HS-5 (cell line): ENCODE data around the gene SLC43A1.

Source experiments
- DNase-seq: peaks from one replicate; pipeline ENCODE4 v3.0.0-alpha.2; 2012; ENCODE audit warnings: low read depth

The SLC43A1 gene

DNA sequence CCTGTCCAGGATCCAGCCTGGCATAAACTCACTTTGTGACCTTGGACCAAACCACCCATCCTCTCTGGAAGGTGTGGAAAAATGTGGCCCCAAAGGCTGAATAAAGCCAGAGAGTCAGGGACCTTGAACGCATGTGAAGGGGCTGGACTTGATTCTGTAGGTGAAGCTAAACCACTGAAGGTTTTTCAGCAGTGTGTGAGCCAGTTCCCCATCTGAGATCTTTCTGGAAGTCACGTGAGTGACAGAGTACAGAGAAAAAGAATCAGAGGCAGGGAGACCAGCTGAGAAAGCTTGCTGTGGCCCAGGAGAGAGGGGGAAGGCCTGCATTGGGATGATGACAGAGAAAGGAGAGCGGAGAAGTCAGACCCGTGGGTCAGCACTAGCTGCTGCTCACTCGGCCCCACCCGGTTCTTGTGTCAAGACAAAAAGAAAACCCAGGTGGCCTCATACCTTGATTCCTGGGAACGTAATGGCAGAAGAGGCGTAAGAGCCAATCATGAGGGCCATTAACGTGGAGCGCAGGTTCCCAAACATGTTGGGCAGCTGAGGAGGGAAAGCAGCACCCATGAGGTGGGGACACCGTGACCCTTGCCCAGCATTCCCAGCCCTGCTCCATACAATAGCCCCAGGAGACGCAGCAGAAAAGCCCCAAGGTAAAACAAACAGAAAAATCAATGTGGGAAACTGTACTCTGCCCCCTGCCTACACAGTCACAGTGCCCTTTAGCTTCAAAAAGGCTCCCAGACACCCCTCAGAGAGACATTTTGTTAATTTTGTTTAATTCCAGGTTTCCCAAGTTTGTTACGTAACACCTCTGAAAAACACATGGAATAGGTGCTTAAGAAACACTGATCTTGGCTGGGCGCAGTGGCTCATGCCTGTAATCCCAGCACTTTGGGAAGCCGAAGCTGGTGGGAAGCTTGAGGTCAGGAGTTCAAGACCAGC, 17.9 kb downstream of the SLC43A1 start:
- no peak for DNase-seq

DNA sequence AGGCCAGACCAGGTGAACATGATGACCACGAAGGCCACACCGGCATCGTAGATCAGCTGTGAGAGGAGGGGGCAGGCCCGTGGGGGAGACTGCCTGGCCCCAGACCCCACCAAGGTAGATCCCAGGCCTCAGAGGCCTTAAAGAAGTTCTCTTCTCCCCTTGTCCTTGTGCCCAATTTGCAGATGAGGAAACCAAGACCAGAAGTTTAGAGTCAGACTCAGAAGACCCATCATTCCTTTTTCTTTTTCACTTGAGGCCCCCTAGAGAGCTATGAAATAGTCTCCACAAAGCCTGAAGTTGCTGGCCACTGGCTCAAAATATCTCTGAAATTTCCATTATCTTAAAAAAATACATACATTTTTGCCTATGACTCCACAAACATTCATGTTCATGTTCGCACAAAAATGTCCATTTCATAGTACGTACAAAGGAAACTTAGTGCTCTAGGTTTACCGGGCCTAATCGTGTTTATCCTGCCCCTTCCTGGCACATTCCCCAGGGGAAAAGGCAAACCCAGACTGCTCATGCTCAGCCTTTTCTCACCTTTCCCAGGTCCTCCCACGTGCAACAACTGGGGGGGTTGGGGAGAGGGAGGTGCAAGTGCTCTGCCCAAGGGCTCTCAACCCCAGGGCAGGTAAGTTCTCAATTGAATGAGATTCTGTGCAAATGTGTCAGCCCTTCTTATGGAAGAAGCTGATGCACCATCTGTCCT, 19.2 kb downstream of the SLC43A1 start:
- no peak for DNase-seq

DNA sequence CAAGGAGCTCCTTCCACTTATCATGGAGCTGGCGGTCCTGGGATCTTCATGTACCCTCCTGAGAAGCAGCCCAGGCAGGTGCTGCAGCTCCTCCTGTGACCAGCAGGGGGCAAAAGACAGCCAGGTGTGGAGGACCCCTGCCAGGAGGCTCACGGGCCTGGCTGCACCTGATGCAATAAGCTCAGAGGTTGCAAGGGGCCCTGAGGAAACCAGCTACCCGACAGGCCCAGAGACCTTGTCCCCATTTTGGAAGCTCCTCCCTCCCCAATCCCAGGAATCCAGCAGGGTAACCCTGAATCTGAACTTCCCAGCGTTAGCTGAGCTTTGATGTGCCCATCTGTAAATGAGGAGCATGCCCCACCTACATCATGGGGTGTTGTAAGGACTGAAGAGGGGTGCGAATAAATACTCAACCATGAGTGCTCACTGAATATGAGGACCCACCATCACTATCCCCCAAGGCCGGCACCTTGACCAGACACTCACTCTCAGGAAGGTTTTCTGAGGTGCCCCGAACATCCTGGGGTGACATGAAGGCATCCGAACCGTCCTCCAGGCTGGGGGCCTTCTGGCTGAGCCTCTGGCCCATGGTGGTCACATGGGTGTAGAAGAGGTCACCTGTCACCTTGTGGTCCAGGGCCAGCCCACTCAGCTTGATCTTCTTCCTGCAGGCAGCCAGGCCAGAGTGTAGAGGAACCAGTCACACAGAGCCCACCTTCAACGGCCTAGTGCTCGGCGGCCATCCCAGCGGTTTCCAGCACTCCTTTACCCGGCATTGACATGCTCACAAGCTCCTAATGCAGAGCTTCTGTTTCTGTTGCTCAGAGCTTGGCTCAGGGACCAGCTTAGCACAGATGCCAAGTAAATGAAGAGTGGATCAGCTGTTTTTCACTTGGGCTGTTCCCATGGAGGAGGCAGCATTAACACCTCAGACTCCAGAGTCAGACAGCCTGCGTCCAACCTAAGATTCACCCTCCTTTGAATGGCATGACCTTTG, 21.7 kb downstream of the SLC43A1 start:
- no peak for DNase-seq

DNA sequence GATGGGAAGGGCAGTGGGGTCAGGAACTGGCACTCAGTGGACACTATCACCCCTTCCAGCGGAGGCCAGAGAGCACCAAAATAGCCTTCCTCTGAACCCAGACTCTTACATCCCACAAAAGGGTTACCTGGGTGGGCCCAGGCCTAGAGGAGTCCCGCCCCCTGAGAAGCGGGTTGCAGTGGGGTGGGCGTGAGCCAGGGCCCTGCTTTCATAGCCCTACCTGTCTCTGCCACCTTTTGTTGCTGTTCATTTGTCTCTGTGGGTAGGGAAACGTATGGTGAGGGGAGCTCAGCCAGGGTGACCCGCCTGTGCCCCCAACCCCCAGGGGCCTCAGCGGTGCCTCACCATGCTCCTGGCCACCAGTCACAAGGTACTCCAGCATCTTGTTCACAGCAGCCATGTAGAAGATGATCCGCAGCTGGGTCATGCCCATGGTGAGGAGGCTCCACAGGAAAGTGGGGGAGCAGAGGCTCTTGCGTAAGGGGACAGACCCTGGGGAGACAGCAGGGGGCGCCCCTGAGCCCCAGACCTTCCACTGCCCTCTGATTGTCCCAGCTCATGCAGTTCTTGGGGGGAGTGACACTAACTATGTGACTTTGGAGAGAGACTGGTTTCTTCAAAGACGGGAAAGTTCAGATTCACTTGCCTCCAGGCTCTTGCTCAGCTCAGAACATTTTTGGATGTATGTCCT, 24.0 kb downstream of the SLC43A1 start:
- DNase-seq: no peak

DNA sequence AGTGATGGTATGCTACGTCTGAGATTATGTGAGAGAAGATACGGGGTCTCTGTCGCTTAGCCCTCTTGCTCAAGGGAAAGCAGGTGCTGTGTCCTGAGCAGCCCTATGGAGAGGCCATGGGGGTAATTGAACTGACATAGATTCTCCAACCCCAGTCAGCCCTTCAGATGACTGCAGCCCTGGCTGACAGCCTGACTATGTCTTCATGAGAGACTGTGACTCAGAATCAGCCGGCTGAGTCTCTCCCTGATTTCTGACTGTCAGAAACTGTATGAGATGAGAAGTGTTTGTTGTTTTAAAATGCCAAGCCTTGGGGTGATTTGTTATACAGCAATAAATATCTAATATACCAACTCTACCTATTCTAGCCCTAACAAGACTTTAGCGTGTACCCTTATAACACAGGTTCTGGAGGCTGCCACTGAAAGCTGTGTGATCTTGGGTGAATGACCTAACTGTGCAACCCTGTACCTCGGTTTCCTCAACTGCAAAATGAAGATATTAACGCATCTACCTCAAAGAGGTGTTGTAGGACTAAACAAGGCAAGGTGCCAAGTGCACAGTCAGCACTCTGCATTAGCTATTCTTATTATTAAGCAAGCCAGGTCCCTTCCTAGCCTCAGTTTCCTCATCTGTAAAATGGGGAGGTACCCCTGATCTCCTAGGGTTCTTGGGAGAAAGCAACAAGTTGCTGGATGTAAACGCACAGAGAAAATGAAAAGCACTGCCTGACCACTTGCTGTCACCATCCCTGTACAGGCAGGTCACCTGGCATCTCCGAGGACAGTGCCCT, 24.9 kb downstream of the SLC43A1 start:
- DNase-seq: no peak

DNA sequence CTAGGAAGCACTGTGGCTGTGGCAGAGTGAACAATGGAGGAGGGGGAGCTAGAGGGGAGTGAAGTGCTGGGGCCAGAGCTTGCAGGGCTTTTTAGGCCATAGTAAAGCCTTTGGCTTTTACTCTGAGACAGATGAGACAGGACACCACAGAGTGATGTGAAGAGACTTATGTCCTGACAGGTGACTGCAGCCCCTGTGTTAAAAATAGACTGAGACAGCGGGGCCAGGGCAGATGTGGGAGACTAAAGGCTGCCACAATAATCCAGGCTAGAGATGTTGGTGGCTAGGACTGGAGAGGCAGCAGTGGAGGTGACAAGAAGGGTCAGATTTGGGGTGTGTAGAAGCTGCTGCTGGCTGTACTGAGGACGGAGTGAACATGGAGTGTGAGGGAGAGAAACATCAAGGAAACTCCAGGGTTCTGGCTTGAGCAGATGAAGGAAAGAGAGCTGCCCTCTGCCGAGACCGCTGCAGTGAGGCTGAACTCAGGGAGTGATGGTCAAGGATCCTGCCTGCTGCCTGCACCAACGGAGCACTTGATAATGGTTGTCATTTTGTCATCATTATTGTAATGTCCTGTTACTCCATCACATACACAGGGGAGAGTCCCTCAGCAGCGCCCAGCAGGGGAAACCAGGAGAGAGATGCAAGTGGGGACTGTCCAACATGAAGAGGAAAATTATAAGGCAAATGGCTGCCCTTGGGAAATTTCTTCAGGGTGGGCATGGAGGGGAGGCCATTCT, 27.4 kb downstream of the SLC43A1 start:
- DNase-seq: no peak

DNA sequence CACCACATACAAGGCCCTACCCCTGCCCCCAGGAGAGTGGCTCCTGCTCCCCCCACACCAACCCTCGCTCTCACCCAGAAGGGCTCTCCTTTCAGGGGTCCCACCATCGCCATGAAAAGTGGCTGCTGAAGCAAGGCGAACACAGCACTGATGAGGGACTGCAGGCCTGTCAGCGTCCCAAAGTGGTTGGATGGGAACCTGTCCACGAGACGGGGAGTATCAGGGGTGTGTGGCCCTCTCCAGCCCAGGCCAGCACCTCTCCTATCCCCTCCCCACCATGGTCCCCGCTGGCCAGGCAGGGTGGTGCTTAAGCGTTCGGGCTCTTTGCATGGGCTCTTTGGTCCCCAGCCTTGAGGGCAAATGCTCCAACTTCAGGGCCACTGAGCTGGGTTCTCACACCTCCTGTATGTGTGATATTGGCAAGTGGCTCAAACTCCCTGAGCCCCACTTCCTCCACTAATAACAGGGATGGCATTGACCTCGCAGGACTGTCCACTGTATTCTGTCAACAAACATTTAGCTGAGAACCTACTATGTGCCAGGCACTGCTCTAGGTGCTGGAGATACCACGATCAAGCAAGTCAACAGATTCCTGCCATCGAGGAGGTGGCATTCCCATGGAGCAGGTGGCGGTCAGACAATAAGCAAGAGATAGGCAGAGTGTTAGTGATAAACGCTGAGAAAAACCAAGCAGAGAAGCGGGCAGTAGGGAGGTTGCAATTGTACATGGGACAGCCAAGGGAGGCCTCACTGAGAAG, 28.3 kb downstream of the SLC43A1 start:
- DNase-seq: no peak

DNA sequence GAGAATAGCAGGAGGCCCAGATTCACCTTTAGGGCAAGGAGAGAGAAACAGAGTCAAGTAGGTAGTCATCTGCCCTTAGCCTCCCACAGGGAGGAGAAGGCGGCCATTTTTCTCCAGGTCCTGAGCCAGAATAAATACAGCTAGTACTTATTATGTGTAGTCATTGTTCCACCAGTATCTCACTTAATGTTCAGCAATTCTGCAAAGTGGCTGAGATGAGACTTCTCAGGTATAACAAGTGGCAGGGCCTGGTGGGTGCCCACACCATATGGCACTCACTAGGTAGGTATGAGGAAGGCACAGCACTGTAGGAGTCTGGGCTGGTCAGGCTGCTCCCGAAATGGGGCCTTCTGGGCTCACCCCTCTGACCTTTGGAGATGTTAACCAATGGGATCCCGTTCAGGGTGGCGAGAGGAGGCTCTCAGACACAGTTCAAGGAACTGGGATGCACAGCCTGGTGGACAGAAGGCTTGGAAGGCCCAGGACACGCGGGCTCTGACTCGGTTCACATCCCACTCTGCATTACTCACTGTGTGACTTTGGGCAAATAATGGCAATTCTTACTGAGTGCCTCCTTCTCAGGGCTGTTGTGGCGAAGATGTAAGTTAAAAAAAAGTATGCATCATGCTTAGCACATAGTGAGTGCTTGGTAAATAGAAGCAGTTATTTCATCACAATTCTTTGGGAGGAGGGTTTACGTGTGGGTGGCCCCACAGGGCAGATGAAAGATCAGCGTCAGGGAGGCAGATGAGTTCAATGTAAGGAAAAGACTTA, 30.1 kb downstream of the SLC43A1 start:
- DNase-seq: no peak

DNA sequence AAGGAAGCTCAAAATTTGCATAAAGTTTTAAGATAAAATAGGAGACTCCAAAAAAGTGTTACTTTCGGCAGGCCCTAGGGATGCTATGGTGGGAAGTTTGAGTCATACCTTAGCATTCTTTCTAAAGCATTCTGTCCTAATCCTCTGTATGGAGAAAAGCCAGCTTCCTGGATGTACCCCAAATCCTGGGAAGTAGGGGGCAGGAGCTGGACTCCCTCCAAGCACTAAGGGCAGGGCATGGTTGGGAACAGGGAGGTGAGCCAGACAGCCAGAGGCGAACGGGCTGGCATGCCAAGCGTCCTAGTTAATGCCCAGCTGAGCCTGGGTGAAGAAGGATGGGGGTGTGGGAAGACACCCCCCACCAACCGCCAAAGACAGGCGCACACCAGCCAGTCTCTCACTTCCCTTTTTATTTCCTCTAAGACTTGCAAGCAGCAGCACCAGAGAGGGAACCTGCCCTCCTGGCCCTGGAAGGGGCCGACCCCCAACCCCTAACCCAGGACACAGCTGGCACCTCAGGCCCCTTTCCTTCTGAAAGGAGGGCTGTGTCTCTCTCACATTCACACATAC, 31.3 kb downstream of the SLC43A1 start:
- DNase-seq: no peak

DNA sequence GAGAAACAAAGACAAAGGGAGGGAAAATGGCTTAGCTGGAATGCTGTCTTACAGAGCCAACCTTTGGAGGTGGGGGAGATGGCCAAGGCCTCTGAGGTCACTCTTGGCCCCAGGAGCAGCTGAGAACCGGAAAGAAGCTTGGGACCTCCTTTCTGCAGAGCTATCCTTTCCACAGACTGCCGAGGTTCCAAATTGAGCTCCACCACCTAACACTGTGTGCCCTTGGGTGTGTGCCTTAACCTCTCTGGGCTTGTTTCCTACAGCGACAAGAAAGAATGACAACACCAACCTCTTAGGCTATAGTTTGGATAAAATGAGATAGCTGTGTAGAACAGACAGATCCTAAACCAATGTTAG, 32.0 kb downstream of the SLC43A1 start:
- no peak for DNase-seq

DNA sequence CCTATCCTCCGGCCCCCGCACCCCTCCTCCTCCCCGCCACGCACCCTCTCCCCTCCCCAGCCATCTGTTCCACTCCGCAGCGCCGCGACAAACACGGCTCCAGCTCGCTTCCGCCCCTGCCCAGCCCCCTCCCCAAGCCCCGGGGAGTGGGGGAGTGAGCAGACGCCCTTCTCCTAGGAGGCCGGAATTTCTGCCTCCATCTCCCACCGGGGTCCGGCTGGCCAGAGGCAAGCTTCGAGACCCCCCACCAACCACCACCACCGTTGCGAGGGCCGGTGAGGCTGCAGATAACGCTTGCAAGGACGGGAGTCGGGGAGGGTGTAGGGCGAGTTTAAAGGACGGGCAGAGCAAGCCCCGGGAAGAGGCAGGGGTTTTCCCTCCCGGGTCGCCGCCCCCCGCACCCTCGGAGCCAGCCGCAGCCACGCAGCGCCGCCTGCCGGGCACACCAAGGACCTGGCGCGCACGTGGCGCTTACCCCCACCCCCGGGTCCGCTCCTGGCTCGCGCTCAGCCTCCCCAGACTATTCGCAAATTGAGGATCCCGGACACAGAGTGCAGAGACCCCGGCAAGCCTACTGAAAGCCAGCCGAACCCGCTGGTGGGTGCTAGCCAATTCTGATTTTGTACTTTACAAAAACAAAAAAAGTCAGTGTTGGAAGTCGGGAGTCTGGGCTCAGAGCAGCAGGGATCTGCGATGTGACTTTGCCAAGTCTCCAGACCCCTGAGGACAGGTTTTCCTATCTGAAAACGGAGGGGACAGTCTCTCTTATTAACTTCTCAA, 32.5 kb downstream of the SLC43A1 start:
- DNase-seq: no peak

DNA sequence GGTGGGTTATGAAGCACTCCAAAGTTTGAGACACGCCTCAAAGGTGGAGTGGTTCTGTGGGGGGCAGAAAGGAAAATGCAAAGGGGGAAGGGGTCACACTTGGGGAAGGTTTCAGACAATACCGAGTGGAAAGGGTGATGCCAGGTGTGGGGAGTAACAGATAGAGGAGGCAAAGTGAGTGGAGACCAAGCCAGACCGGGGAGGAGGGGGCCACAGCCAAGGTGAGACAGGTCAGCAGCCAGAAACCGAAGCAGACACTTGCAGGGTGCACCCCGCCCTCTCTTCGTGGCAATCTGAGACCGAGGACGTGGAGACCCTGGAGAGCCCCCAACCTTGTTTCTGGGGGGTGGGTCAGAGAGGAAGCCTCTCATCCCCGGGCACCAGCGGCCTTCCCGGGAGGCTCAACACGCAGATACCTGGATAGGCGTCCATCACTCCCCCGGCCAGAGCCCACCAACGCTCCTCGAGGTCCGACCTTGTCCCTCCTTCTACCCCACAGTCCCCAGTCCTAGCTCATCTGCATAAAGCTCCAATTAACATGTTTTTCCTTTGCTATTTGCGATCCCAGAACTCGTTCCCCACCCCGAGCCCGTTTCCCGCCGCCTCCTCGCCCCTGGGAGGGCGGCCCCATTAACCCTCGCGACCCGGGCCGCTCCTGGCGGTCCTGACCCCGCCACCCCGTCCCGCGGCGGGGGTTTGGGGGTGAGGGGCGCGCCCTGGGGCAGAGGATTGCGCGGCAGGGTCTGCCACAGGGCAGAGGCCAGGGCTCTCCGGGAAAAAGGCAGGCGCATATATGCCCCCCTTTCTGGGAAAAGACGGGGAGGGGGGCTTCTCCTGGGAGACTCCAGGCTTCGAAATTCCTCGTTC, 33.4 kb downstream of the SLC43A1 start:
- DNase-seq: no peak

DNA sequence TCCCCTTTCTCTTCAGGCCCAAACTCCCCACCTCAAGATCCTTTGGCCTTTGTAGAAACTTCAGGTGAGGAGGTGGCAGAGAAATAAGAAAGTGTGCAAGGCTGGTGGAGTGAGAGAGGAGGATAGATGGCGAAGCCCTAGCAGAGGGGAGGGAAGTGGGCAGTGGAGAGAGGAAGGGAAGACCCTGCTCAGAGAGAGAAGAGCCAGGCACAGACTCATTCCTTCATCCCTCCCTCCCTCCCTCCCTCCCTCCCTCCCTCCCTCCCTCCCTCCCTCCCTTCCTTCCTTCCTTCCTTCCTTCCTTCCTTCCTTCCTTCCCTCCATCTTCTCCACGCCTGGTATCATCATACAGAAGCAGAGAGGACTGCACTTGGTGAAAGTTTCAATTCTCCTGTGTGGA, 34.2 kb downstream of the SLC43A1 start:
- no peak for DNase-seq

DNA sequence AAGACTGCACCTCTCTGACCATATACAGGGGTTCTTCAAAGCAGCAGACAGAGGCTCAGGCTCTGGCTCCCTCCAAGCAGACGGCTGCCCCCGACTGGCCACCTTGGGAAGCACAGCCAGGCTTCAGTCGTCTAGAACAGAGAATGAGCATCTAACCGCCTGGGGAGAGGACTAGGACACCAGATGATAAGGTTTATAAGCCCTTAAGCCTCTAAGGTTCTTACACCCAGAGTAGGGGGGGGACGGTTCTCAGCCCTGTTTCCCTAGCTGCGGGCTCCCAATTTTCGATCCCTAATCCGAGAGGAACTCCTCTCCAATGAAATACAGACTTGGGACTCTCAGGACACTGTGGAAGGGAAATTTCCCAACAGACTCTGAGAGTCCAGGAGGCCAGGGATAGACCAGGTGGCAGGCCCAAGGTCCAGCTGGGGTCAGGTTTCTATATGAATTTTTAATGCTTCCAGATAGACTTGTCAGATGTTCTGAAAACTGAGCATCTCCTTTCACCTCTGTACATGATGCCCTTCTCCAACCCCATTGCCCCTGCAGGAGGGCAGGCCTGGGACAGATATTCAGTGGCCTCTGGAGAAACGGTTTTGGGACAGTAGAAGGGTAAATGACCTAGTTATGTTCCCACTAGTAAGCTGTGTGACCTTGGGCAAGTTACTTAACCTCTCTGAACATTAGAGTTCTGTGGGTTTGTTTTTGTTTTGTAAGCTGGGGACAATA, 34.9 kb downstream of the SLC43A1 start:
- no peak for DNase-seq

DNA sequence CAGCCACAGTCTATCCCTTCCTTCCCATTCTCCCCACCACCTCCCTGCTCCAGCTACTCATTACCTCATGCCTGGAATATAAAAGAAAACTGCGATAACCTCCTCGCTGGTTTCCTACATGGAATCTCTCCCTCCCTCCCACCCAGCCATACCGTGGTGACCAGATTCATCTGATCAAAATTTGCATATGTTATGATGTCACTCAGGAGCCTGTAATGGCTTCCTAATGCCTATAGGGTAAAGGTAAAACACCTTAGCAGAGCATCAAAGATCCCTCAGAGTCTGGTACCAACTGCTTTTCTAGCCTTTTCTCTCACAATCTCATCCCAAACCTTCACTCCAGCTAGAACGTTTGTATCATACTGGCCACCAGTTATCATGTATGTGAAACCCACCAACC, 35.6 kb downstream of the SLC43A1 start:
- no peak for DNase-seq
